GM18505 (cell line): ENCODE data around the gene DLX1.

Experiments
- ATAC-seq: cut with Tn5 transposase; IDR thresholded peaks from one replicate; pipeline ENCODE4 v1.9.1; 2021; ENCODE audit not compliant: unreplicated experiment
- POLR2A ChIP-seq: IDR thresholded peaks from 4 replicates; pipeline ENCODE4 v1.6.1; 2011; ENCODE audit warnings: borderline replicate concordance; ENCODE audit not compliant: insufficient read depth, insufficient read length; ENCODE audit errors: extremely low read depth

Gene DLX1

GRCh38 chr2:172086241-172087206, 1.2 kb downstream of the DLX1 start:
- no peak for ATAC-seq
- no peak for TF ChIP-seq POLR2A

- no peak for TF ChIP-seq POLR2A
- no peak for ATAC-seq
Observed at GRCh38 chr2:172087207-172087779, 2.0 kb downstream of the DLX1 start.

- ATAC-seq = no peak
- TF ChIP-seq POLR2A = no peak
Observed at GRCh38 chr2:172087780-172088244, 2.5 kb downstream of the DLX1 start.

- no peak for ATAC-seq
- TF ChIP-seq POLR2A = no peak
Observed at GRCh38 chr2:172088245-172089004, 3.1 kb downstream of the DLX1 start.

- no peak for ATAC-seq
Observed at GRCh38 chr2:172089005-172089504, 3.7 kb downstream of the DLX1 start.

GRCh38 chr2:172089633-172090032, 4.3 kb downstream of the DLX1 start:
- ATAC-seq = no peak
- no peak for TF ChIP-seq POLR2A

More at GRCh38 chr2:172089005-172089504, 3.7 kb downstream of the DLX1 start:
- no peak for TF ChIP-seq POLR2A

- no peak for ATAC-seq
- no peak for TF ChIP-seq POLR2A
Observed at GRCh38 chr2:172090044-172090961, 5.0 kb downstream of the DLX1 start.

- ATAC-seq = no peak
- TF ChIP-seq POLR2A = no peak
Observed at GRCh38 chr2:172091000-172091641, 5.8 kb downstream of the DLX1 start.

- no peak for TF ChIP-seq POLR2A
- no peak for ATAC-seq
Observed at GRCh38 chr2:172091761-172092566, 6.7 kb downstream of the DLX1 start.

- no peak for TF ChIP-seq POLR2A
- ATAC-seq = no peak
Observed at GRCh38 chr2:172092716-172093415, 7.6 kb downstream of the DLX1 start.
